Myometrial cell (primary cell): ENCODE measurements around the gene SGCD. TPM values are rescaled to one million over a fixed set of nuclear protein-coding genes. Genes with fewer than 3 reads are reported as not detected.

Experiments used
- total RNA-seq: library from RNA; depleted of rRNA; stranded (reverse); fragments of >200 nt; gene quantifications from 2 replicates; pipeline ENCODE4 v1.2.3, GENCODE V29; 2015

Gene SGCD
- total RNA-seq: 0.18 and 0.29 TPM in 2 replicates

DNA sequence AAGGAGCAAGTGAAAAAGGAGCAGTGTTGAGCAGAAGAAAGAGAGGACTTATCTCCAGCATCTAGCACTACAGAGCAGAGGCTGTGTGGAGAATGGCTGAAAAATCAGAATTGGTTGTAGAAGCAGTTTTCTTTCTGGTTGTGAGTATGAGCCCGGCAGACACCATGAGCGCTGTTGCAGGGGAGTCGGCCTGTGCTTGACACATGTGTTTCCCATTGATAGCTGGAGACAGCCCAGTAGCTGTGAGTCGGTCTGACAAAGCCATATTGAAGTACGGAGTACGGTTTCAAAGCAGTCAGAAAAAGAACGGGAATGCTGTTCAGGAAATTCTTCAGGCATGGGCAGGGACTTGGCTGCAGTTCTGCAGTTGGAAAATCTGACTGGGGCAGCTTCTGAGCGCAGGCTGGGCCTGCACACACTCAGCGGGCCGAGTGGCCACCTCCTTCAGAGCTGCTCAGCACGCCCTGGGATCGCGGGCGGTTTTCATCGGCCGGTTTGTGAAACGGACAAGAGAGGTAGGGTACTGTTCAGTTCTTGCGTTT, at the start of gene SGCD:
SGCD (plus strand) TSS at position 447 of the 542 bp plus-strand sequence.

